SK-N-SH (cell line): ENCODE measurements around the gene CIT.

Experiments used
- CTCF ChIP-seq: fragments of 200-600 bp; sonication (generic); IDR thresholded peaks from 2 replicates; pipeline ENCODE4 v1.6.1; 2017; ENCODE audit warnings: antibody characterized with exemption, mild to moderate bottlenecking, moderate library complexity
- EZH2phosphoT487 ChIP-seq: fragments of 200-600 bp; sonication (generic); IDR thresholded peaks from 2 replicates; pipeline ENCODE4 v1.6.1; 2017; ENCODE audit warnings: low read depth, mixed run types, mild to moderate bottlenecking, antibody characterized with exemption, moderate library complexity, borderline replicate concordance
- POLR2AphosphoS5 ChIP-seq: IDR thresholded peaks from 2 replicates; pipeline ENCODE4 v1.6.1; 2012; ENCODE audit warnings: low read depth, low read length
- RCOR1 ChIP-seq: fragments of 150-350 bp; IDR thresholded peaks from 2 replicates; pipeline ENCODE4 v1.6.1; 2017; ENCODE audit warnings: antibody characterized with exemption, low read length
- USF2 ChIP-seq: fragments of 150-350 bp; IDR thresholded peaks from 2 replicates; pipeline ENCODE4 v1.6.1; 2017; ENCODE audit warnings: antibody characterized with exemption, low read length, low read depth, borderline replicate concordance
- TF ChIP-seq, protein P1 (sequence below): IDR thresholded peaks from 2 replicates; pipeline ENCODE4 v1.4.0; 2012; ENCODE audit warnings: low read depth

- TF ChIP-seq EZH2phosphoT487 = no peak
- no peak for TF ChIP-seq CTCF
- TF ChIP-seq POLR2AphosphoS5 = no peak
- TF ChIP-seq RCOR1 = no peak
- no peak for TF ChIP-seq USF2
- TF ChIP-seq, protein P1, sequence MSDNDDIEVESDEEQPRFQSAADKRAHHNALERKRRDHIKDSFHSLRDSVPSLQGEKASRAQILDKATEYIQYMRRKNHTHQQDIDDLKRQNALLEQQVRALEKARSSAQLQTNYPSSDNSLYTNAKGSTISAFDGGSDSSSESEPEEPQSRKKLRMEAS = no peak
Observed at GRCh38 chr12:119772431-119772830, 104.7 kb downstream of the CIT start.
